GM15510 (cell line): ENCODE results near the gene PHF12.

Experiments
- POLR2A ChIP-seq: IDR thresholded peaks from 3 replicates; pipeline ENCODE4 v1.6.1; 2011; ENCODE audit warnings: borderline replicate concordance; ENCODE audit not compliant: insufficient read length; ENCODE audit errors: extremely low read depth

Gene PHF12

GRCh38 chr17:28856028-28856574 is 95.2 kb downstream of the PHF12 start:
- TF ChIP-seq POLR2A, result no peak

- TF ChIP-seq POLR2A, result no peak
These were observed 96.0 kb downstream of the PHF12 start for GRCh38 chr17:28855336-28855679.
